Measurements from ENCODE around the gene ONECUT1. TPM values are rescaled to one million over a fixed set of nuclear protein-coding genes. Genes with fewer than 3 reads are reported as not detected.

The ONECUT1 gene
- total RNA-seq, 1 donor from 2014 or later = 0.69 TPM

- TF ChIP-seq CTCF (IDR thresholded peaks at IDR 0.05; ENCODE audit: unreplicated experiment) = no peak
- H3K4me1 Mint-ChIP-seq (ENCODE audit: unreplicated experiment) = peaks cover 26% of the 10 kb centered on the region
- DNase-seq (ENCODE audit: low spot score) = no peak
- H3K4me3 Mint-ChIP-seq (ENCODE audit: unreplicated experiment) = no peak overlapping the region
- H3K9me3 Mint-ChIP-seq (ENCODE audit: unreplicated experiment) = no peaks in the 10 kb centered on the region
- peaks cover 16% of the 10 kb centered on the region for H3K27me3 Mint-ChIP-seq (ENCODE audit: unreplicated experiment)
- no peaks in the 10 kb centered on the region for H3K36me3 Mint-ChIP-seq (ENCODE audit: low read depth, unreplicated experiment)
- no peak overlapping the region for H3K27ac Mint-ChIP-seq (ENCODE audit: unreplicated experiment)
Measured at GRCh38 chr15:52800828-52801747, 11.0 kb upstream of the ONECUT1 start.

GRCh38 chr15:52799145-52799811 is 9.1 kb upstream of the ONECUT1 start:
- Mint-ChIP-seq H3K27me3 (ENCODE audit: unreplicated experiment) (peaks cover 21% of the 10 kb centered on the region), H3K4me1 (ENCODE audit: unreplicated experiment) (peaks cover 23% of the 10 kb centered on the region), H3K4me3 (ENCODE audit: unreplicated experiment) (no peak overlapping the region)

GRCh38 chr15:52798529-52799101 is 8.5 kb upstream of the ONECUT1 start:
- H3K4me1 Mint-ChIP-seq (ENCODE audit: unreplicated experiment) = peaks cover 21% of the 10 kb centered on the region
- no peak overlapping the region for H3K27ac Mint-ChIP-seq (ENCODE audit: unreplicated experiment)
- H3K4me3 Mint-ChIP-seq (ENCODE audit: unreplicated experiment) = no peak overlapping the region
- H3K36me3 Mint-ChIP-seq (ENCODE audit: low read depth, unreplicated experiment) = no peaks in the 10 kb centered on the region
- TF ChIP-seq CTCF (IDR thresholded peaks at IDR 0.05; ENCODE audit: unreplicated experiment) = no peak
- DNase-seq (ENCODE audit: low spot score) = no peak
- H3K27me3 Mint-ChIP-seq (ENCODE audit: unreplicated experiment) = peaks cover 20% of the 10 kb centered on the region
- no peaks in the 10 kb centered on the region for H3K9me3 Mint-ChIP-seq (ENCODE audit: unreplicated experiment)

More at GRCh38 chr15:52799145-52799811, 9.1 kb upstream of the ONECUT1 start:
- H3K9me3 Mint-ChIP-seq (ENCODE audit: unreplicated experiment) = no peaks in the 10 kb centered on the region
- no peak for TF ChIP-seq CTCF (IDR thresholded peaks at IDR 0.05; ENCODE audit: unreplicated experiment)
- no peak overlapping the region for H3K27ac Mint-ChIP-seq (ENCODE audit: unreplicated experiment)
- no peaks in the 10 kb centered on the region for H3K36me3 Mint-ChIP-seq (ENCODE audit: low read depth, unreplicated experiment)
- DNase-seq (ENCODE audit: low spot score) = no peak

- H3K4me3 Mint-ChIP-seq (ENCODE audit: unreplicated experiment) = no peak overlapping the region
- H3K9me3 Mint-ChIP-seq (ENCODE audit: unreplicated experiment) = no peaks in the 10 kb centered on the region
- H3K36me3 Mint-ChIP-seq (ENCODE audit: low read depth, unreplicated experiment) = no peaks in the 10 kb centered on the region
- H3K4me1 Mint-ChIP-seq (ENCODE audit: unreplicated experiment) = peaks cover 16% of the 10 kb centered on the region
- DNase-seq (ENCODE audit: low spot score) = no peak
- TF ChIP-seq CTCF (IDR thresholded peaks at IDR 0.05; ENCODE audit: unreplicated experiment) = no peak
- H3K27me3 Mint-ChIP-seq (ENCODE audit: unreplicated experiment) = peaks cover 16% of the 10 kb centered on the region
- H3K27ac Mint-ChIP-seq (ENCODE audit: unreplicated experiment) = no peak overlapping the region
Measured at GRCh38 chr15:52797625-52798501, 7.7 kb upstream of the ONECUT1 start.

All from endothelial cell (in vitro differentiated cells).